NCI-H526 (cell line): ENCODE results near the gene KRTAP2-4.
"Not testable (repeated sequence)": the region's sequence is repeated elsewhere in the genome, so short reads cannot be mapped to it uniquely, and the experiment has no call there.

ENCODE experiments used
- DNase-seq, 2 experiments: peaks; one replicate each; lab custom pipeline; 2025; lab: John Stamatoyannopoulos, UW

KRTAP2-4 gene

DNA sequence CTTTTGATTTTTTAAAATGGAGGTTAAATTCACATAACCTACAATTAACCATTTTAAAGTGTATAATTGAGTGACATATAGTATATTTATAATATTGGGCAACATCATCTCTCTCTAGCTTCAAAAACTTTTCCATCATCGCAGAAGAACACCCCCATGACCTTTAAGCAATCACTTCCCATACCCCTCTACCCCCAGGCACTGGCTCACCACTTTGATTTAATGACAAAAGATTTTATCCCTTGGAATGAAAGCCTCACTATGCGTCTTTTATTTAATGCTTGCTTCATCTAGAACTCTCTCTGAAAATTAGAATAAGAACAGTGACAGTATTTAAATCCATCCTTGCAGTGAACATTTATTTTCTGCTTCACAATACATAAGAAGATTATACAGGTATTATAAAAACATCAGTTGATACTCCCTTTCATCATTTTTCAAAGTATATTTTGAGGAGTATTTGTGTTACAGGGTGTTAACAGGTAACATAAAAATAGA is 27.8 kb downstream of the KRTAP2-4 start:
- DNase-seq, result no peak

DNA sequence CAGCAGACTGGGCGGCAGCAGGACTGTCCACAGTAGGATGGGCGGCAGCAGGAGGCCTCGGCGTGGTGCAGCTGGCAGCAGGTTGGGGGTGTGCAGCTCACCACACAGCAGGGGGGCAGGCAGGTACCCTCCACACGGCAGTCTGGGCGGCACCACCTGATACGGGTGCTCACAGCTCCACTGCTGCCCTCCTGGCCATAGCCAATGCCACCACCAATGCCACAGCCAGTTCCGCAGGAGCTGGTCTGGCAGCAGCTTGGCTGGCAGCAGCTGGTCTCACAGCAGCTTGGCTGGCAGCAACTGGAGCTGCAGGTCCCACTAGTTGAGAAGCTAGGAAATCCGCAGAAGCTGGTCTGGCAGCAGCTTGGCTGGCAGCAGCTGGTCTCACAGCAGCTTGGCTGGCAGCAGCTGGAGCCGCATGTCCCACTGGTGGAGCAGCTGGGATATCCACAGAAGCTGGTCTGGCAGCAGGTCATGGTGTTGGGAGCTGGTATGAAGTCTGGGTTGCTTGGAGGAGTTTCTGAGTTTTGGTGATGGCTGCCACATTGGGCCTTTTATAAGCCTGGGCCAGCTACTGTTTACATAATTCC is 31.2 kb downstream of the KRTAP2-4 start, which contains the start of gene KRTAP1-3:
TSS of gene KRTAP1-3 (minus strand) at position 529 of the 590 bp plus-strand sequence. CDS start at position 476, 53 bp downstream.
- DNase-seq, result not testable (repeated sequence)

GRCh38 chr17:41029633-41030245 is 35.9 kb downstream of the KRTAP2-4 start, which contains the start of gene KRTAP1-4:
KRTAP1-4 (minus strand) TSS chr17:41030195; CDS start chr17:41030078, 117 bp downstream.
- DNase-seq, result no peak

DNA sequence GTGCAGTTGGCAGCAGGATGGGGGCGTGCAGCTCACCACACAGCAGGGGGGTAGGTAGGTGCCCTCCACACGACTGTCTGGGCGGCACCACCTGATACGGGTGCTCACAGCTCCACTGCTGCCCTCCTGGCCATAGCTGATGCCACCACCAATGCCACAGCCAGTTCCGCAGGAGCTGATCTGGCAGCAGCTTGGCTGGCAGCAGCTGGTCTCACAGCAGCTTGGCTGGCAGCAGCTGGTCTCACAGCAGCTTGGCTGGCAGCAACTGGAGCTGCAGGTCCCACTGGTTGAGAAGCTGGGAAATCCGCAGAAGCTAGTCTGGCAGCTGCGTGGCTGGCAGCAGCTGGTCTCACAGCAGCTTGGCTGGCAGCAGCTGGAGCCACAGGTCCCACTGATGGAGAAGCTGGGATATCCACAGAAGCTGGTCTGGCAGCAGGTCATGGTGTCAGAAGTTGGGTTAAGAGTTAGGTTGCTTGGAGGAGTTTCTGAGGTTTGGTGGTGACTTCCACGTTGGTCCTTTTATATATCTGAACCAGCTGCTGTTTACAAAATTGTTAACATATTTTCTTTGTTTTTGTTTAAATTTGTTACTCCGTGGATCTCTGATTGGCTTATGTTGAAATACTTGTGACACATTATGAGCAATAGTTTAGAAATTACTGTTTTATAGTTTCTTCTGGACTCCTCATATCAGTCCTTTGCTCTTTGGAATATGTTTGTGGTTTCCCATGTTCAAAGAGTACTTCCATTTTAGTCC is 38.8 kb downstream of the KRTAP2-4 start, which contains the start of gene KRTAP1-5:
TSS of gene KRTAP1-5 (minus strand) at position 494 of the 757 bp plus-strand sequence. CDS start at position 441, 53 bp downstream.
- no peak for DNase-seq

GRCh38 chr17:41024697-41025096 is 41.0 kb downstream of the KRTAP2-4 start:
- DNase-seq, result no peak

DNA sequence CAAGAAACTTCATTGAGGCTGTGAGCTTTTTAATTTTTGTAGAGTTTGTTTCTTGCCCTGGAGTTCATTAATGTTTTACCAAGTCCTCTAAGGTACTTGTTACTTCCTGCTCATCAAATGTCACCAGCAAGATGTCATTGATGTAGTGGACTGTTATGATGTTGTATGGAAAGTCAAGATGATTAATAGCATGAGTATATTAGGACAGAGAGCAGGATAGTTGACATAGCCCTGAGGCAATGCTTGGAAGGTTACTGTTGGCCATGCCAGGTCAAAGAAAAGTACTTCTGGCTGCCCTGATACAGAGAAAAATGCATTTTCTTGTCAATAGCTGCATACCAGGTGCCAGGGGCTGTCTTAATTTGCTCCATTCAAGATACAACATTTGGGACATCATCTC is 45.3 kb downstream of the KRTAP2-4 start:
- no peak for DNase-seq

DNA sequence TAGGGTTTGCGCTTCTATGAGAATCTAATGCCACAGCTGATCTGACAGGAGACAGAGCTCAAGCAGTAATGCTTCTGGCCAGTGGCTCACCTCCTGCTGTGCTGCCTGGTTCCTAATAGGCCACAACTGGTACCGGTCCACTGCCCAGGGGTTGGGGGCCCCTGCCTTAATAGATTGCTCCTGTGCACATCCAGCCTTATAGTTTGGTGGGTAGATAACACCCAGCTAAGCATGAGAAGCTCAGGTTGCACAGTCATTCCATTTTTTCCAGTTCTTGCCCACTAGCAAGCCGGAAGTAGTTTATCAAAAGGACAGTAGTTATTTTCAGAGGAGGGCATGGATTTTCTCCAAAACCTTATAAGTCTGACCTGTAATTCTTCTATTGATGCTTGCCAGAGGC is 46.3 kb downstream of the KRTAP2-4 start:
- no peak for DNase-seq

GRCh38 chr17:41018541-41018940 is 47.1 kb downstream of the KRTAP2-4 start:
- no peak for DNase-seq

DNA sequence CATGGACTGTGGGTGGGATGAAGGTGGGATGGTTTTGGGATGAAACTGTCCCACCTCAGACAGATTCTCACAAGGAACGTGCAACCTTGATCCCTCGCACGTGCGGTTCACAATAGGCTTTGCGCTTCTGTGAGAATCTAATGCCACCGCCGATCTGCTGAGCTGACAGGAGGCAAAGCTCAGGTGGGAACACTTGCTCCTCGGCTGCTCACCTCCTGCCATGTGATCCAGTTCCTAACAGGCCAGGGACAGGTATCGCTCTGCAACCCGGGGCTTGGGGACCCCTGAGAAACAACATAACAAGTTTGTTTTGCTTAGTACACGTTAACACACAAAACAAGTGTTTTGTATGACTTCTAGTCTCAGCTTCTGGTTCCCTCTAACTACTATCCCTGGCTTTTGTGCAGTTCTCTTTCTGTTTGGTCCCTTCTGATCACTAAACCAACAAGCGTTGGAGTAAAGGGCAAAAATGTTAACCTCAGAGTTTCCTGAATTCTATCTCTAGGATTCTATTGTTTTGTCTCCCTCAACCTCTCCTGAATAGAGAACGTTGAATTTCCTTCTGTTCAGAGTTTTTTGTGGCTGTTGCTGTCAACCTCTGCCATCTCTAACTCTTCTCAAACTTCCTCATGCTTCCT is 49.0 kb downstream of the KRTAP2-4 start:
- no peak for DNase-seq

DNA sequence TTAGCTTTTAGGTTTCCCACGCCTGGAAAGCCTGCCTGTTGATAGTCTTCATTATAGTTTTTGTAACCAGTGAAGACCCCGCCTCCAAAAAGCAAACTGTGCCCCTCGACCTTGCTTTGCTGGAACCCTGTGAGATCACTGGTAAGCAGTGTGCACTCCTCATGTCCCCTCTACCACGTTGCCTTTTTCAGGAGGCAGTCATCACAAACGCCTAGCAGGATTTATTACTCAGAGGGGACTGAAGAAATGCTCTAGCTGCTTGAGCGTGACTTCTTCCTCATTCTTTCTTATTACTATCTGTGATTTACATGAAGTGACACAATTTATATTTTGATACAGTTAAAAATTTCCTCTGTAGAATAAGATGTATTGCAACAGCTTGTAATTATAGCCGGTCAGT is 50.2 kb downstream of the KRTAP2-4 start:
- no peak for DNase-seq
